ENCODE data around the gene CHRNA9. TPM values are rescaled to one million over a fixed set of nuclear protein-coding genes. Genes with fewer than 3 reads are reported as not detected.
"Not testable (repeated sequence)": the region's sequence is repeated elsewhere in the genome, so short reads cannot be mapped to it uniquely, and the experiment has no call there.

Gene CHRNA9
- 2.6 and 6.3 TPM in 2 replicates for total RNA-seq (2014; rRNA removed; shearing (Covaris generic))
- polyA plus RNA-seq (2015; cell fraction: cytosol; rRNA removed), result 6.9 and 8.1 TPM in 2 replicates
- polyA plus RNA-seq (2015; cell fraction: nucleus; rRNA removed), result 3.3 and 5.1 TPM in 2 replicates

- DNase-seq (ENCODE audit: low read depth), result no peak
These were observed at the start of gene CHRNA9 for GRCh38 chr4:40334591-40335524. CHRNA9 (plus strand) TSS chr4:40335333; CDS start chr4:40335468, 135 bp downstream.

GRCh38 chr4:40285692-40286091, 49.4 kb upstream of the CHRNA9 start:
- no peak for DNase-seq (ENCODE audit: low read depth)

- DNase-seq (ENCODE audit: low read depth), result no peak
These were observed 46.6 kb upstream of the CHRNA9 start for GRCh38 chr4:40288566-40288965.

GRCh38 chr4:40289366-40290188, 45.6 kb upstream of the CHRNA9 start:
- DNase-seq (ENCODE audit: low read depth), result peak; percentile 67

GRCh38 chr4:40290611-40291186, 44.4 kb upstream of the CHRNA9 start:
- peak; percentile 86 for DNase-seq (ENCODE audit: low read depth)

GRCh38 chr4:40292313-40292759, 42.8 kb upstream of the CHRNA9 start:
- peak; percentile 84 for DNase-seq (ENCODE audit: low read depth)

GRCh38 chr4:40294339-40294738, 40.8 kb upstream of the CHRNA9 start:
- no peak for DNase-seq (ENCODE audit: low read depth)

- DNase-seq (ENCODE audit: low read depth), result not testable (repeated sequence)
These were observed 40.1 kb upstream of the CHRNA9 start for GRCh38 chr4:40295030-40295429.

- no peak for DNase-seq (ENCODE audit: low read depth)
These were observed 39.6 kb upstream of the CHRNA9 start for GRCh38 chr4:40295572-40295971.

GRCh38 chr4:40299126-40299525, 36.0 kb upstream of the CHRNA9 start:
- no peak for DNase-seq (ENCODE audit: low read depth)

GRCh38 chr4:40299811-40300292, 35.3 kb upstream of the CHRNA9 start:
- no peak for DNase-seq (ENCODE audit: low read depth)

- no peak for DNase-seq (ENCODE audit: low read depth)
These were observed 34.6 kb upstream of the CHRNA9 start for GRCh38 chr4:40300371-40301162.

GRCh38 chr4:40301603-40302002, 33.5 kb upstream of the CHRNA9 start:
- no peak for DNase-seq (ENCODE audit: low read depth)

- no peak for DNase-seq (ENCODE audit: low read depth)
These were observed 31.4 kb upstream of the CHRNA9 start for GRCh38 chr4:40303751-40304150.

- no peak for DNase-seq (ENCODE audit: low read depth)
These were observed 29.6 kb upstream of the CHRNA9 start for GRCh38 chr4:40305328-40306170.

GRCh38 chr4:40306226-40306625, 28.9 kb upstream of the CHRNA9 start:
- DNase-seq (ENCODE audit: low read depth), result no peak

GRCh38 chr4:40306976-40307375, 28.2 kb upstream of the CHRNA9 start:
- no peak for DNase-seq (ENCODE audit: low read depth)

- DNase-seq (ENCODE audit: low read depth), result no peak
These were observed 27.3 kb upstream of the CHRNA9 start for GRCh38 chr4:40307627-40308497.

Data from HT1080 (cell line).